ENCODE data around the gene CDH4. TPM values are rescaled to one million over a fixed set of nuclear protein-coding genes. Genes with fewer than 3 reads are reported as not detected.

The CDH4 gene
- total RNA-seq, 1 experiment from 2014 or later = 5.3 TPM

DNA sequence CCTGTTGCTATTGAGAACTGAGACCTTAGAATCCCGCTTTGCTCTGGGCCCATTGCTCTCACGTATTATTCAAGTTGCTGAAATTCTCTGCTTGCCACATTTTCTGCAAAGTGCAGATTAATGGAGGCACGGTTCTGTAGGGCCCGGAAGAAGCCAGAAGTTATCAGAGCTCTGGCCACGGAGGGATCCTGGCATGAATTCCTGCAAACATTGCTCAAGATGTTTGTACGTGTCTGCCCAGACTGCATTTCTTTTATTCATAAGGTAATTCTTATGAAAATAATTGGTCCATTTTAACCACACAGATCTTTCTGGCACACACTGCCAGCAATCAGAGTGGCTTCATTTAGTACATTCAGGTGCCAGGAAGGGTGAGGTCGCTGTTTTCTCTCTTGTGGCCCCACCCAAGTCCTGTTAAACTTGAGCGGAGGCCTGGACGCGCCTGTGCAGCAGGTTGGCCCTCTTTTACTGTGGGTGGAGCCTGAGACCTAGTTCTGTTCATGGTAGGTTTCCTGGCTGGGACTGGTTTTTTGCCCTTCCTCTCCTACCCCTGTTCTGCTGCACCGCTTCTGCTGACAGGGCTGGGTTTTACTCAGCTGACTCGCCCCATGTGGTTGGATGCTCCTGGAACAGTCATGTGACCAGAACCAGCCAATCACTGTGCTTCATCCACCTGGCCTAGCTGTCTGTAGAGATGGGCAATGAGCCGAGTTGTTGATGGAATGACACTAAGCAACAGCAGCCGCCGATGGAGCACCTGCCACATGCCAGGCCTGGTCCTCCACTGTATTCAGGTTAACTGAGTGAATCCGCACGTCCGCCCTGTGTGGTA, 230.2 kb downstream of the CDH4 start (continued):
- TF ChIP-seq OVOL2 (CRISPR knock-in tag; IDR thresholded peaks at IDR 0.05; ENCODE audit: borderline replicate concordance) = no peak
- TF ChIP-seq ZMAT4 (CRISPR knock-in tag; IDR thresholded peaks at IDR 0.05) = no peak
- no peak for TF ChIP-seq RORB (CRISPR knock-in tag; IDR thresholded peaks at IDR 0.05)
- no peak for TF ChIP-seq ELF4 (CRISPR knock-in tag; IDR thresholded peaks at IDR 0.05; ENCODE audit: low read depth)
- no peak for TF ChIP-seq ZNF512 (CRISPR knock-in tag; IDR thresholded peaks at IDR 0.05; ENCODE audit: borderline replicate concordance)

GRCh38 chr20:61482901-61483300, 230.8 kb downstream of the CDH4 start:
- H3K4me1 Mint-ChIP-seq = peaks cover 14% of the 10 kb centered on the region
- peaks cover 10% of the 10 kb centered on the region for H3K9me3 Mint-ChIP-seq
- CTCF ChIA-PET = no interaction called here

DNA sequence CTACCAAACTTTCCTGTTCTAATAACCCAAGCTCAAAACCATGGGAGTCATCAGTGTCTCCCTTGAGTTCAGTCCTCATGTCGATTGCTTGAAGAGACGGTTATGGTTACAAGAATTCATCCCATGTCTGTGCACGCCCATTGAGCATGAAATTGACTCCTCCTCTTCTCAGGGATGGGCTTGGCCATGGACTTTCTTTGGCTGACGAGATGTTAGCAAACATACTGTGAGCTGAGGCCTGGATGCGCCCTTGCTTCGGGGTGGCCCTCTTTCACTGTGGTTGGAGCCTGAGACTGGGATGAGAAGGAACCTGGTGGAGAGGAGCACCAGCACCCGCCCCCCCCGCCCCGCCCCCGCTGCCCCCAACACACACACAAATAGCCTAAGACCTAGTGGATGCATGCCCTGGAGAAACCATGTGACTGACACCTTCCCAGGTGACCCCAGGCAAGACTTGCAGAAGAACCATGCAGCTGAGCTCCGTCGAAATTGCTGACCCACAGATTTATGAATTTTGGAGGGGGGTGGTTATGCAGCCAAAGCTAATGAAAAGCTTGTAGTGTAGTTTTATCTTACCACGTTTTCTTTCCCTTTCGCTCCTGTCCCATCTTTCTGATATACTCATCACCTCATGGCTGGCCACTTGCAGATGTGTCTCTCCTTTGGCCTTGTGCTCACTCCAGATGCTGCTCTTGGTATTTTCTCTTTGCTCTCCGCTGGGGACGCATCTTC, 231.4 kb downstream of the CDH4 start:
- peaks cover 10% of the 10 kb centered on the region for H3K36me3 Mint-ChIP-seq
- no peak for TF ChIP-seq ZBTB21 (CRISPR knock-in tag; IDR thresholded peaks at IDR 0.05; ENCODE audit: borderline replicate concordance)
- TF ChIP-seq ZNF512 (CRISPR knock-in tag; IDR thresholded peaks at IDR 0.05; ENCODE audit: borderline replicate concordance) = no peak
- no peak for TF ChIP-seq EMX1 (CRISPR knock-in tag; IDR thresholded peaks at IDR 0.05)
- TF ChIP-seq TEAD4 (CRISPR knock-in tag; IDR thresholded peaks at IDR 0.05) = no peak
- no peak for TF ChIP-seq ELF4 (CRISPR knock-in tag; IDR thresholded peaks at IDR 0.05; ENCODE audit: low read depth)
- TF ChIP-seq GABPB1 (CRISPR knock-in tag; IDR thresholded peaks at IDR 0.05) = no peak
- TF ChIP-seq, protein P1, sequence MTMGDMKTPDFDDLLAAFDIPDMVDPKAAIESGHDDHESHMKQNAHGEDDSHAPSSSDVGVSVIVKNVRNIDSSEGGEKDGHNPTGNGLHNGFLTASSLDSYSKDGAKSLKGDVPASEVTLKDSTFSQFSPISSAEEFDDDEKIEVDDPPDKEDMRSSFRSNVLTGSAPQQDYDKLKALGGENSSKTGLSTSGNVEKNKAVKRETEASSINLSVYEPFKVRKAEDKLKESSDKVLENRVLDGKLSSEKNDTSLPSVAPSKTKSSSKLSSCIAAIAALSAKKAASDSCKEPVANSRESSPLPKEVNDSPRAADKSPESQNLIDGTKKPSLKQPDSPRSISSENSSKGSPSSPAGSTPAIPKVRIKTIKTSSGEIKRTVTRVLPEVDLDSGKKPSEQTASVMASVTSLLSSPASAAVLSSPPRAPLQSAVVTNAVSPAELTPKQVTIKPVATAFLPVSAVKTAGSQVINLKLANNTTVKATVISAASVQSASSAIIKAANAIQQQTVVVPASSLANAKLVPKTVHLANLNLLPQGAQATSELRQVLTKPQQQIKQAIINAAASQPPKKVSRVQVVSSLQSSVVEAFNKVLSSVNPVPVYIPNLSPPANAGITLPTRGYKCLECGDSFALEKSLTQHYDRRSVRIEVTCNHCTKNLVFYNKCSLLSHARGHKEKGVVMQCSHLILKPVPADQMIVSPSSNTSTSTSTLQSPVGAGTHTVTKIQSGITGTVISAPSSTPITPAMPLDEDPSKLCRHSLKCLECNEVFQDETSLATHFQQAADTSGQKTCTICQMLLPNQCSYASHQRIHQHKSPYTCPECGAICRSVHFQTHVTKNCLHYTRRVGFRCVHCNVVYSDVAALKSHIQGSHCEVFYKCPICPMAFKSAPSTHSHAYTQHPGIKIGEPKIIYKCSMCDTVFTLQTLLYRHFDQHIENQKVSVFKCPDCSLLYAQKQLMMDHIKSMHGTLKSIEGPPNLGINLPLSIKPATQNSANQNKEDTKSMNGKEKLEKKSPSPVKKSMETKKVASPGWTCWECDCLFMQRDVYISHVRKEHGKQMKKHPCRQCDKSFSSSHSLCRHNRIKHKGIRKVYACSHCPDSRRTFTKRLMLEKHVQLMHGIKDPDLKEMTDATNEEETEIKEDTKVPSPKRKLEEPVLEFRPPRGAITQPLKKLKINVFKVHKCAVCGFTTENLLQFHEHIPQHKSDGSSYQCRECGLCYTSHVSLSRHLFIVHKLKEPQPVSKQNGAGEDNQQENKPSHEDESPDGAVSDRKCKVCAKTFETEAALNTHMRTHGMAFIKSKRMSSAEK (CRISPR knock-in tag; IDR thresholded peaks at IDR 0.05; ENCODE audit: borderline replicate concordance) = no peak
- H3K9me3 Mint-ChIP-seq = peaks cover 8% of the 10 kb centered on the region

More at GRCh38 chr20:61482901-61483300, 230.8 kb downstream of the CDH4 start:
- Mint-ChIP-seq H3K36me3 (peaks cover 10% of the 10 kb centered on the region), H3K4me3 (no peak overlapping the region), H3K27me3 (ENCODE audit: low read depth) (peaks cover 44% of the 10 kb centered on the region), H3K27ac (no peak overlapping the region)
- TF ChIP-seq OVOL2 (CRISPR knock-in tag; IDR thresholded peaks at IDR 0.05; ENCODE audit: borderline replicate concordance) (no peak), EMX1 (CRISPR knock-in tag; IDR thresholded peaks at IDR 0.05) (no peak), NFATC4 (CRISPR knock-in tag; IDR thresholded peaks at IDR 0.05) (no peak), TEAD1 (CRISPR knock-in tag; IDR thresholded peaks at IDR 0.05) (no peak), E2F5 (CRISPR knock-in tag; IDR thresholded peaks at IDR 0.05) (no peak), ZBTB21 (CRISPR knock-in tag; IDR thresholded peaks at IDR 0.05; ENCODE audit: borderline replicate concordance) (no peak)
- DNase-seq (ENCODE audit: low spot score) (no peak), ATAC-seq (no peak)
- POLR2A ChIA-PET = no interaction called here

More for the DNA sequence above, 231.4 kb downstream of the CDH4 start:
- CTCF ChIA-PET = no interaction called here
- Mint-ChIP-seq H3K4me1 (peaks cover 16% of the 10 kb centered on the region), H3K27me3 (ENCODE audit: low read depth) (peaks cover 44% of the 10 kb centered on the region), H3K4me3 (no peak overlapping the region), H3K27ac (no peak overlapping the region)
- POLR2A ChIA-PET = no interaction called here
- DNase-seq (ENCODE audit: low spot score) (no peak), ATAC-seq (no peak)
